SU-DHL-6 (cell line): ENCODE data around the gene IFNGR2.

Experiments used
- EZH2phosphoT487 ChIP-seq: fragments of 200-600 bp; sonication (generic), shearing (Covaris generic); conservative IDR thresholded peaks from 2 replicates; pipeline ENCODE4 v1.6.1; 2018; ENCODE audit warnings: mild to moderate bottlenecking, antibody characterized with exemption, low read length, moderate library complexity, mixed read lengths
- TF ChIP-seq, protein P1 (sequence below): fragments of 200-600 bp; sonication (generic); IDR thresholded peaks from one replicate; pipeline ENCODE4 v1.5.1; 2017; ENCODE audit warnings: antibody characterized with exemption, mild to moderate bottlenecking, low read length, moderate library complexity; ENCODE audit not compliant: insufficient read depth, poor library complexity, severe bottlenecking

DNA sequence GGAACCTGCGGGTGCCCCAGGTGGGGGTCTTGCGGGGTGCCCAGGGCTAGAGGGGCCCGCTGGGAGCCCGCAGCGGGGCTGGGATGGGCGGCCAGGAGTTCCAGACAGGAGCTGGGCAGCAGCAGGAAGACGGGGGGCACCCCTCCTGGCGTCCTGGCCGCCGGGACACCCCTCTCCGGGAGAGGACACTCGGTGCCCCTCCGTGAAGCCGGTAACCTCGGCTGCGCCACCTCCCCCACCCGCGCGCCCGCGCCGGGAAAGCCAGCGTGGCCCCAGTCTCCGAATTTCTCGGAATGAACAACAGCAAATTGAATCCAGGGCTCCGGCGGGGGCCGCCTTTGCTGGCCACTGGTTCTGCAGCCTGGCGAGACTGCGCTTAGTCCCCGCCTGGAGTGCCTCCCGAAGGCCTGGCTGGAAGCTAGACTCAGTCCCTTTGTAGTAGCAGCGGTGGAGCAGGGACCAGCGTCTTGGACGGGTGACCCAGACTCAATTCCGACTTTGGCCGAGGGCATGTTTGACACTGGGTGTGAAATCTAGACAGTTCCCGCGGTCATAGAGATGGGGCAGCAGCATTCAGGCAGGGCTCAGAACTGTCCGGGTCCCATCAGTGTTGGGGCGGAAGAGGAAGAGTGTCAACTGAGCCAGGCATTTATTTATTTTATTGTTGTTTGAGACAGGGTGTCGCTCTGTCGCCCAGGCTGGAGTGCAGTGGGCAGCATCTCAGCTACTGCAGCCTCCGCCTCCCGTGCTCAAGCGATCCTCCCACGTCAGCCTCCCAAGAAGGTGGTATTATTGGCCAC, 773 bp downstream of the IFNGR2 start:
- TF ChIP-seq, protein P1, sequence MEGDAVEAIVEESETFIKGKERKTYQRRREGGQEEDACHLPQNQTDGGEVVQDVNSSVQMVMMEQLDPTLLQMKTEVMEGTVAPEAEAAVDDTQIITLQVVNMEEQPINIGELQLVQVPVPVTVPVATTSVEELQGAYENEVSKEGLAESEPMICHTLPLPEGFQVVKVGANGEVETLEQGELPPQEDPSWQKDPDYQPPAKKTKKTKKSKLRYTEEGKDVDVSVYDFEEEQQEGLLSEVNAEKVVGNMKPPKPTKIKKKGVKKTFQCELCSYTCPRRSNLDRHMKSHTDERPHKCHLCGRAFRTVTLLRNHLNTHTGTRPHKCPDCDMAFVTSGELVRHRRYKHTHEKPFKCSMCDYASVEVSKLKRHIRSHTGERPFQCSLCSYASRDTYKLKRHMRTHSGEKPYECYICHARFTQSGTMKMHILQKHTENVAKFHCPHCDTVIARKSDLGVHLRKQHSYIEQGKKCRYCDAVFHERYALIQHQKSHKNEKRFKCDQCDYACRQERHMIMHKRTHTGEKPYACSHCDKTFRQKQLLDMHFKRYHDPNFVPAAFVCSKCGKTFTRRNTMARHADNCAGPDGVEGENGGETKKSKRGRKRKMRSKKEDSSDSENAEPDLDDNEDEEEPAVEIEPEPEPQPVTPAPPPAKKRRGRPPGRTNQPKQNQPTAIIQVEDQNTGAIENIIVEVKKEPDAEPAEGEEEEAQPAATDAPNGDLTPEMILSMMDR: no peak
- no peak for TF ChIP-seq EZH2phosphoT487
